Left lung (tissue), 10 donors: ENCODE measurements around the gene ZNF496. TPM values are rescaled to one million over a fixed set of nuclear protein-coding genes. Genes with fewer than 3 reads are reported as not detected.
"Not testable (repeated sequence)": the region's sequence is repeated elsewhere in the genome, so short reads cannot be mapped to it uniquely, and the experiment has no call there.

Source experiments
- ATAC-seq: fragments of 200-7000 bp; cut with Tn5 transposase; one replicate; pipeline ENCODE4 v1.9.1; 2020; ENCODE audit warnings: moderate library complexity
- DNase-seq, 4 donors: peaks; one replicate each; pipeline ENCODE4 v3.0.0-alpha.2; 2013 to 2020
- H3K27ac ChIP-seq, 2 donors: fragments of 200-600 bp; sonication (generic) in 1 of 2; one replicate each; pipeline versions ENCODE4 v1.5.0 to v1.8.0; 2020 to 2021
- H3K27me3 ChIP-seq, 2 donors: fragments of 200-600 bp; sonication (generic) in 1 of 2; one replicate each; pipeline versions ENCODE4 v1.5.0 to v1.8.0; 2020 to 2021
- H3K36me3 ChIP-seq, 2 donors: fragments of 200-600 bp; sonication (generic) in 1 of 2; one replicate each; pipeline versions ENCODE4 v1.5.0 to v1.8.0; 2020 to 2021
- H3K4me1 ChIP-seq, 2 donors: fragments of 200-600 bp; one replicate each; pipeline ENCODE4 v1.8.0; 2021
- H3K4me3 ChIP-seq, 2 donors: fragments of 200-600 bp; sonication (generic) in 1 of 2; one replicate each; pipeline versions ENCODE4 v1.5.0 to v1.8.0; 2020 to 2021; ENCODE audit warnings: mild to moderate bottlenecking in 1 of 2
- H3K9me3 ChIP-seq, 2 donors: fragments of 200-600 bp; sonication (generic) in 1 of 2; one replicate each; pipeline versions ENCODE4 v1.5.0 to v1.8.0; 2020 to 2021
- intact Hi-C, 2 donors: fragments of 100-400 bp; cut with DNase I; formaldehyde crosslinking; loops; one replicate each; pipeline versions ENCODE4 v1.11.2 to v1.14.2; 2022
- polyA plus RNA-seq, 6 donors: library from polyadenylated mRNA; unstranded; fragments of 120-200 nt; gene quantifications; one replicate each; pipeline ENCODE4 v1.2.1, GENCODE V29; 2013; ENCODE audit not compliant: insufficient read length in 6 of 6
- total RNA-seq, 2 donors: library from RNA; stranded (reverse); fragmentation: NEBNext Ultra II Directional; extraction: Animal tissue kit (Norgen Biotek cat#: 25700); gene quantifications; one replicate each; pipeline ENCODE4 v1.2.1, GENCODE V29; 2021
- TF ChIP-seq, protein P1 (sequence below), 2 donors: fragments of 200-600 bp; sonication (generic) in 1 of 2; IDR thresholded peaks; one replicate each; pipeline versions ENCODE4 v1.5.0 to v1.8.0; 2021; ENCODE audit warnings: antibody characterized with exemption in 2 of 2
- donor health status: DM: no; HTN: yes; CAD: no.
- donor health status: DM: no; HTN: no; CAD: no.

The ZNF496 gene
- total and polyA plus RNA-seq, 8 donors, result 18.2 to 44.8 (median 36.7) TPM

- H3K4me3 ChIP-seq, result no peak overlapping the region
- no peaks in the 10 kb centered on the region for H3K36me3 ChIP-seq
- no peak overlapping the region for H3K27ac ChIP-seq
- peaks cover 0 to 51% of the 10 kb centered on the region in 2 donors for H3K27me3 ChIP-seq
- no peaks in the 10 kb centered on the region for H3K4me1 ChIP-seq
- no peak for DNase-seq
- intact Hi-C loops, result no loop called here
- H3K9me3 ChIP-seq, result peaks cover 0 to 12% of the 10 kb centered on the region in 2 donors
- TF ChIP-seq, protein P1, sequence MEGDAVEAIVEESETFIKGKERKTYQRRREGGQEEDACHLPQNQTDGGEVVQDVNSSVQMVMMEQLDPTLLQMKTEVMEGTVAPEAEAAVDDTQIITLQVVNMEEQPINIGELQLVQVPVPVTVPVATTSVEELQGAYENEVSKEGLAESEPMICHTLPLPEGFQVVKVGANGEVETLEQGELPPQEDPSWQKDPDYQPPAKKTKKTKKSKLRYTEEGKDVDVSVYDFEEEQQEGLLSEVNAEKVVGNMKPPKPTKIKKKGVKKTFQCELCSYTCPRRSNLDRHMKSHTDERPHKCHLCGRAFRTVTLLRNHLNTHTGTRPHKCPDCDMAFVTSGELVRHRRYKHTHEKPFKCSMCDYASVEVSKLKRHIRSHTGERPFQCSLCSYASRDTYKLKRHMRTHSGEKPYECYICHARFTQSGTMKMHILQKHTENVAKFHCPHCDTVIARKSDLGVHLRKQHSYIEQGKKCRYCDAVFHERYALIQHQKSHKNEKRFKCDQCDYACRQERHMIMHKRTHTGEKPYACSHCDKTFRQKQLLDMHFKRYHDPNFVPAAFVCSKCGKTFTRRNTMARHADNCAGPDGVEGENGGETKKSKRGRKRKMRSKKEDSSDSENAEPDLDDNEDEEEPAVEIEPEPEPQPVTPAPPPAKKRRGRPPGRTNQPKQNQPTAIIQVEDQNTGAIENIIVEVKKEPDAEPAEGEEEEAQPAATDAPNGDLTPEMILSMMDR (IDR thresholded peaks at IDR 0.05), result no peak
- ATAC-seq, result no peak
Measured at GRCh38 chr1:247368490-247369145, 37.0 kb upstream of the ZNF496 start.

- DNase-seq (no peak), ATAC-seq (no peak)
- TF ChIP-seq, protein P1 (IDR thresholded peaks at IDR 0.05), result no peak
- Histone ChIP-seq H3K27ac (no peak overlapping the region), H3K36me3 (no peaks in the 10 kb centered on the region), H3K4me3 (no peak overlapping the region), H3K27me3 (peaks cover 0 to 53% of the 10 kb centered on the region in 2 donors), H3K9me3 (peaks cover 0 to 12% of the 10 kb centered on the region in 2 donors), H3K4me1 (no peaks in the 10 kb centered on the region)
- intact Hi-C loops, result no loop called here
Measured at GRCh38 chr1:247367786-247368422, 36.2 kb upstream of the ZNF496 start.

DNA sequence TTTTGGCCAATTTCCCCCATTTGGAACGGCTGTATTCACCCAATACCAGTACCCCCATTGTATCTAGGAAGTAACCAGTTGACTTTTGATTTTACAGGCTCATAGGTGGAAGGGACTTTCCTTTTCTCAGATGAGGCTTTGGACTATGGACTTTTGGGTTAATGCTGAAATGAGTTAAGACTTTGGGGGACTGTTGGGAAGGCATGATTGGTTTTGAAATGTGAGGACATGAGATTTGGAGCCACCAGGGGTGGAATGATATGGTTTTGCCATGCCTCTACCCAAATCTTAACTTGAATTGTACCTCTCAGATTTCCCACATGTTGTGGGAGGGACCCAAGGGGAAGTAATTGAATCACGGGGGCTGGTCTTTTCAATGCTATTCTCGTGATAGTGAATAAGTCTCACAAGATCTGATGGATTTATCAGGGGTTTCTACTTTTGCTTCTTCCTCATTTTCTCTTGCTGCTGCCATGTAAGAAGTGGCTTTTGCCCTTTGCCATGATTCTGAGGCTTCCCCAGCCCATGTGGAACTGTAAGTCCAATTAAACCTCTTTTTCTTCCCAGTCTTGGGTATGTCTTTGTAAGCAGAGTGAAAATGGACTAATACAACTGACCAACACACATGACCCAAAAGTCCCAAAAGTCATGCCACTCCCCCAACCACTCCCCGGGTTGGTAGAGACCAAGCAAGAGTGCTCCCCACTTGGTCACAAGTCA lies 35.4 kb upstream of the ZNF496 start:
- H3K36me3 ChIP-seq, result no peaks in the 10 kb centered on the region
- H3K27me3 ChIP-seq, result peaks cover 0 to 53% of the 10 kb centered on the region in 2 donors
- peaks cover 0 to 12% of the 10 kb centered on the region in 2 donors for H3K9me3 ChIP-seq
- H3K27ac ChIP-seq, result no peak overlapping the region
- no peak for ATAC-seq
- DNase-seq, result no peak
- intact Hi-C loops, result no loop called here
- H3K4me1 ChIP-seq, result no peaks in the 10 kb centered on the region
- H3K4me3 ChIP-seq, result no peak overlapping the region
- TF ChIP-seq, protein P1 (IDR thresholded peaks at IDR 0.05), result no peak

- ATAC-seq, H3K4me1 ChIP-seq, H3K4me3 ChIP-seq, H3K36me3 ChIP-seq, H3K27ac ChIP-seq, DNase-seq, intact Hi-C loops: not testable (repeated sequence)
- Histone ChIP-seq H3K27me3 (peaks cover 0 to 48% of the 10 kb centered on the region in 2 donors), H3K9me3 (peaks cover 0 to 12% of the 10 kb centered on the region in 2 donors)
Measured at GRCh38 chr1:247366345-247366744, 34.7 kb upstream of the ZNF496 start.

DNA sequence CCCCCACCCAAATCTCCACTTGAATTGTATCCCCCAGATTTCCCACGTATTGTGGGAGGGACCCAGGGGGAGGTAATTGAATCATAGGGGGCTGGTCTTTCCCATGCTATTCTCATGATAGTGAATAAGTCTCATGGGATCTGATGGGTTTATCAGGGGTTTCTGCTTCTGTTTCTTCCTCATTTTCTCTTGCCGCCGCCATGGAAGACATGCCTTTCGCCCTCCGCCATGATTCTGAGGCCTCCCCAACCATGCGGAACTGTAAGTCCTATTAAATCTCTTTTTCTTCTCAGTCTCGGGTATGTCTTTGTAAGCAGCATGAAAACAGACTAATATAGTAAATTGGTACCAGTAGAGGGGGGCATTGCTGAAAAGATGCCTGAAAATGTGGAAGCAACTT lies 33.4 kb upstream of the ZNF496 start:
- TF ChIP-seq, protein P1 (IDR thresholded peaks at IDR 0.05), result no peak
- H3K27ac ChIP-seq, result no peak overlapping the region
- no peak for DNase-seq
- H3K4me1 ChIP-seq, result peaks cover 0 to 13% of the 10 kb centered on the region in 2 donors
- no peak for ATAC-seq
- H3K36me3 ChIP-seq, result no peaks in the 10 kb centered on the region
- peaks cover 0 to 41% of the 10 kb centered on the region in 2 donors for H3K27me3 ChIP-seq
- intact Hi-C loops, result no loop called here
- no peak overlapping the region for H3K4me3 ChIP-seq
- H3K9me3 ChIP-seq, result peaks cover 0 to 12% of the 10 kb centered on the region in 2 donors

GRCh38 chr1:247363000-247363399 lies 31.3 kb upstream of the ZNF496 start:
- Histone ChIP-seq H3K27me3 (peaks cover 0 to 31% of the 10 kb centered on the region in 2 donors), H3K4me1 (peaks cover 0 to 13% of the 10 kb centered on the region in 2 donors), H3K9me3 (peaks cover 0 to 12% of the 10 kb centered on the region in 2 donors)
- H3K4me3 ChIP-seq, intact Hi-C loops, H3K27ac ChIP-seq, DNase-seq, ATAC-seq, H3K36me3 ChIP-seq: not testable (repeated sequence)
